Tibial artery (tissue), 4 donors: ENCODE results near the gene ATP6V1G1.
A peak's percentile ranks its signal among the peaks of the same experiment; 100 is the strongest.

ENCODE experiments used
- DNase-seq, 2 donors: peaks; one replicate each; pipeline ENCODE4 v3.0.0-alpha.2; 2019
- H3K27ac ChIP-seq, 2 donors: fragments of 200-600 bp; sonication (generic) in 1 of 2; 1 replicate in 1 of 2; 2 replicates in 1 of 2; pipeline ENCODE4 v1.5.1; 2018 to 2019; ENCODE audit warnings: mild to moderate bottlenecking in 1 of 2
- H3K27me3 ChIP-seq, 2 donors: fragments of 200-600 bp; sonication (generic) in 1 of 2; one replicate each; pipeline versions ENCODE4 v1.5.1 to v1.6.0; 2016 to 2019
- H3K36me3 ChIP-seq, 3 donors: fragments of 200-600 bp; sonication (generic) in 2 of 3; one replicate each; pipeline ENCODE4 v1.5.1; 2016 to 2019; ENCODE audit warnings: mild to moderate bottlenecking in 2 of 3
- H3K4me1 ChIP-seq, 4 donors: fragments of 200-600 bp; sonication (generic) in 2 of 4; 1 replicate in 3 of 4; 2 replicates in 1 of 4; pipeline ENCODE4 v1.5.1; 2016 to 2019
- H3K4me3 ChIP-seq, 2 donors: fragments of 200-600 bp; sonication (generic) in 1 of 2; 1 replicate in 1 of 2; 2 replicates in 1 of 2; pipeline ENCODE4 v1.5.1; 2018 to 2019; ENCODE audit warnings: mild to moderate bottlenecking in 2 of 2
- H3K9me3 ChIP-seq, 3 donors: fragments of 200-600 bp; sonication (generic) in 1 of 3; one replicate each; pipeline ENCODE4 v1.5.1; 2016 to 2019
- CTCF ChIP-seq, 2 experiments: fragments of 200-600 bp in 1 of 2; fragments of 450-650 bp in 1 of 2; IDR thresholded peaks; one replicate each; pipeline ENCODE4 v1.5.1; 2017 to 2019; ENCODE audit warnings: antibody characterized with exemption in 2 of 2, mild to moderate bottlenecking in 1 of 2, moderate library complexity in 1 of 2
- intact Hi-C: fragments of 100-400 bp; cut with DNase I; formaldehyde crosslinking; loops from one replicate; pipeline ENCODE4 v1.15.0; 2023; ENCODE audit warnings: low total_unique reads

ATP6V1G1 gene

GRCh38 chr9:114603248-114603647 lies 15.7 kb downstream of the ATP6V1G1 start:
- Histone ChIP-seq H3K27me3 (no peaks in the 10 kb centered on the region), H3K27ac (no peak overlapping the region), H3K4me1 (no peaks in the 10 kb centered on the region), H3K36me3 (peaks cover 20 to 33% (median 32%) of the 10 kb centered on the region in 3 donors), H3K4me3 (no peak overlapping the region), H3K9me3 (peaks cover 0 to 13% (median 0%) of the 10 kb centered on the region in 3 donors)
- DNase-seq, result no peak
- no peak for TF ChIP-seq CTCF (IDR thresholded peaks at IDR 0.05)
- intact Hi-C loops, result no loop called here

GRCh38 chr9:114604989-114605388 lies 17.4 kb downstream of the ATP6V1G1 start:
- no peak for TF ChIP-seq CTCF (IDR thresholded peaks at IDR 0.05)
- no peak overlapping the region for H3K27ac ChIP-seq
- H3K4me3 ChIP-seq, result no peak overlapping the region
- peaks cover 0 to 13% (median 0%) of the 10 kb centered on the region in 3 donors for H3K9me3 ChIP-seq
- no peak for DNase-seq
- intact Hi-C loops, result no loop called here
- no peaks in the 10 kb centered on the region for H3K27me3 ChIP-seq
- H3K4me1 ChIP-seq, result no peaks in the 10 kb centered on the region
- peaks cover 8 to 15% (median 14%) of the 10 kb centered on the region in 3 donors for H3K36me3 ChIP-seq

- H3K27ac ChIP-seq, result no peak overlapping the region
- H3K9me3 ChIP-seq, result peaks cover 0 to 13% (median 0%) of the 10 kb centered on the region in 3 donors
- peaks cover 3 to 6% (median 4%) of the 10 kb centered on the region in 3 donors for H3K36me3 ChIP-seq
- H3K4me3 ChIP-seq, result no peak overlapping the region
- DNase-seq, result no peak
- TF ChIP-seq CTCF (IDR thresholded peaks at IDR 0.05), result no peak
- H3K4me1 ChIP-seq, result peaks cover 0 to 5% (median 0%) of the 10 kb centered on the region in 4 donors
- H3K27me3 ChIP-seq, result no peaks in the 10 kb centered on the region
- intact Hi-C loops, result no loop called here
Observed at GRCh38 chr9:114606068-114606467, 18.5 kb downstream of the ATP6V1G1 start.

GRCh38 chr9:114606597-114607207 lies 19.1 kb downstream of the ATP6V1G1 start:
- H3K27ac ChIP-seq, result no peak overlapping the region

GRCh38 chr9:114607671-114608524 lies 20.3 kb downstream of the ATP6V1G1 start:
- Histone ChIP-seq H3K4me3 (no peak overlapping the region), H3K9me3 (peaks cover 0 to 1% (median 0%) of the 10 kb centered on the region in 3 donors), H3K27me3 (no peaks in the 10 kb centered on the region), H3K4me1 (peaks cover 0 to 10% (median 9%) of the 10 kb centered on the region in 4 donors), H3K27ac (no peak overlapping the region), H3K36me3 (no peaks in the 10 kb centered on the region)
- no peak for TF ChIP-seq CTCF (IDR thresholded peaks at IDR 0.05)
- intact Hi-C loops, result no loop called here
- no peak for DNase-seq

More at GRCh38 chr9:114606597-114607207, 19.1 kb downstream of the ATP6V1G1 start:
- Histone ChIP-seq H3K27me3 (no peaks in the 10 kb centered on the region), H3K4me1 (peaks cover 0 to 5% (median 0%) of the 10 kb centered on the region in 4 donors), H3K9me3 (peaks cover 0 to 10% (median 0%) of the 10 kb centered on the region in 3 donors), H3K4me3 (no peak overlapping the region), H3K36me3 (peaks cover 0 to 5% (median 0%) of the 10 kb centered on the region in 3 donors)
- peak in 1 of 2 donors; percentile 25 for DNase-seq
- TF ChIP-seq CTCF (IDR thresholded peaks at IDR 0.05), result no peak
- intact Hi-C loops, result no loop called here
